HepG2 (cell line): ENCODE measurements around the gene CASP1. TPM values are rescaled to one million over a fixed set of nuclear protein-coding genes. Genes with fewer than 3 reads are reported as not detected.

Experiments used
- BCL6 ChIP-seq: IDR thresholded peaks from 2 replicates; pipeline ENCODE4 v1.6.1; 2016; ENCODE audit warnings: missing genetic modification reagents, missing compliant biosample characterization
- DZIP1 ChIP-seq: sonication (generic); formaldehyde crosslinking; IDR thresholded peaks from 2 replicates; pipeline ENCODE4 v1.5.0; 2020; ENCODE audit warnings: mild to moderate bottlenecking, missing genetic modification reagents
- GPBP1L1 ChIP-seq: sonication (generic); formaldehyde crosslinking; IDR thresholded peaks from 2 replicates; pipeline ENCODE4 v1.5.0; 2020; ENCODE audit warnings: mild to moderate bottlenecking, missing genetic modification reagents
- HIC2 ChIP-seq: sonication (generic); formaldehyde crosslinking; IDR thresholded peaks from 2 replicates; pipeline ENCODE4 v1.9.0; 2022; ENCODE audit warnings: low read depth, missing genetic modification reagents
- HOMEZ ChIP-seq: IDR thresholded peaks from 2 replicates; pipeline ENCODE4 v1.6.1; 2016; ENCODE audit warnings: low read depth
- IRF9 ChIP-seq: sonication (generic); formaldehyde crosslinking; IDR thresholded peaks from 2 replicates; pipeline ENCODE4 v1.8.0; 2022; ENCODE audit warnings: missing genetic modification reagents, mild to moderate bottlenecking, borderline replicate concordance
- POGK ChIP-seq: sonication (generic); formaldehyde crosslinking; conservative IDR thresholded peaks from 2 replicates; pipeline ENCODE4 v1.8.0; 2022; ENCODE audit warnings: mild to moderate bottlenecking, moderate library complexity, missing genetic modification reagents
- POLR2AphosphoS5 ChIP-seq: IDR thresholded peaks from 2 replicates; pipeline ENCODE4 v1.6.1; 2012; ENCODE audit warnings: low read depth, low read length
- RNF219 ChIP-seq: sonication (generic); formaldehyde crosslinking; IDR thresholded peaks from 2 replicates; pipeline ENCODE4 v1.5.0; 2020; ENCODE audit warnings: mild to moderate bottlenecking, missing genetic modification reagents
- SIX1 ChIP-seq: sonication (generic); formaldehyde crosslinking; IDR thresholded peaks from 2 replicates; pipeline ENCODE4 v1.4.0; 2020; ENCODE audit warnings: missing genetic modification reagents, borderline replicate concordance
- ZMAT3 ChIP-seq: sonication (generic); formaldehyde crosslinking; conservative IDR thresholded peaks from 2 replicates; pipeline ENCODE4 v1.7.0; 2021; ENCODE audit warnings: missing genetic modification reagents
- ZNF24 ChIP-seq: fragments of 450-650 bp; IDR thresholded peaks from 2 replicates; pipeline ENCODE4 v1.6.1; 2017; ENCODE audit warnings: antibody characterized with exemption, mild to moderate bottlenecking
- ZNF263 ChIP-seq: sonication (generic); formaldehyde crosslinking; IDR thresholded peaks from 2 replicates; pipeline ENCODE4 v1.4.0; 2020; ENCODE audit warnings: missing genetic modification reagents
- ZNF629 ChIP-seq: sonication (generic); formaldehyde crosslinking; conservative IDR thresholded peaks from 2 replicates; pipeline ENCODE4 v1.5.0; 2020; ENCODE audit warnings: missing genetic modification reagents
- polyA plus RNA-seq, 8 experiments: library from polyadenylated mRNA; depleted of rRNA in 3 of 8; stranded (reverse) in 7 of 8; unstranded in 1 of 8; fragments of >200 nt; fragmentation: Illumina TruSeq in 4 of 8; extraction: Trizol in 4 of 8; gene quantifications; 2 replicates each; pipeline versions ENCODE4 v1.2.1 to v1.2.3, GENCODE V29; 2011 to 2016; ENCODE audit warnings: low read depth in 4 of 8, missing spikeins in 1 of 8, mixed read lengths in 1 of 8; ENCODE audit not compliant: insufficient read depth in 1 of 8
- total RNA-seq, 5 experiments: library from RNA; depleted of rRNA; stranded (reverse); fragments of >200 nt; fragmentation: Illumina TruSeq; extraction: Trizol; gene quantifications; 2 replicates each; pipeline ENCODE4 v1.2.3, GENCODE V29; 2016; ENCODE audit warnings: low read depth in 1 of 5

The CASP1 gene
- total and polyA plus RNA-seq, 2 of the 13 experiments (the other 11 are each of a cell fraction or from before 2014, with no cell fraction given) = 0.34 to 5.2 TPM

GRCh38 chr11:105051559-105051958 lies 16.6 kb upstream of the CASP1 start (continued):
- TF ChIP-seq POGK (CRISPR knock-in tag) (no peak), SIX1 (CRISPR knock-in tag) (peak; percentile 28; the same call in 1 of the 2 replicates), ZNF24 (peak; percentile 47; the same call in 1 of the 2 replicates), BCL6 (CRISPR knock-in tag) (peak; percentile 39; the same call in 1 of the 2 replicates), ZNF263 (peak; percentile 79), DZIP1 (CRISPR knock-in tag) (no peak), HIC2 (CRISPR knock-in tag) (peak; percentile 31; the same call in 1 of the 2 replicates), POLR2AphosphoS5 (no peak), GPBP1L1 (CRISPR knock-in tag) (no peak), RNF219 (no peak), HOMEZ (peak; percentile 77; the same call in 1 of the 2 replicates), IRF9 (CRISPR knock-in tag) (no peak), ZNF629 (CRISPR knock-in tag) (peak; percentile 86), ZMAT3 (no peak)
